Stimulated activated CD4-positive, alpha-beta T cell treated with anti-CD3 and anti-CD28 coated beads, Interleukin-1b, Interleukin-23, amount 100 ng/mL, for 1 hour (primary cell): ENCODE measurements around the gene GRIK1.

Experiments
- DNase-seq, 2 donors: peaks; one replicate each; pipeline ENCODE4 v3.0.0-alpha.2; 2020; ENCODE audit warnings: low read depth in 2 of 2

Gene GRIK1

DNA sequence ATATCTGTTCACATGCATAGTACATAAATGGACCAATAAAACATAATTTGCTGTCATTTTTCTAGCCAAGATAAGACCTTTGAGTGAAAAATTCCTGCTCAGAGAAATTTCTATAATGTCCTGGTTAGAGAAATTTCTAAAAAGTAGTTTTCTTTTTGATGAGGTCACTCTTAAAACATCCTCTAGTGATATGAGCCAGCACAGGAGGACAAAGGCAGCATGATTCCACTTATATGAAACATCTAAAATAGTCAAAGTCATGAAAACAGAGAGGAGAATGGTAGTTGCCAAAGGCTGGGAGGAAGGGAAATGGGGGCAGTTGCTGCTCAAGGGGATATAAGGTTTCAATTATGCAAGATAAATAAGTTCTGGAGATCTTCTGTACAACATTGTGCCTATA lies 401.7 kb downstream of the GRIK1 start:
- no peak for DNase-seq

DNA sequence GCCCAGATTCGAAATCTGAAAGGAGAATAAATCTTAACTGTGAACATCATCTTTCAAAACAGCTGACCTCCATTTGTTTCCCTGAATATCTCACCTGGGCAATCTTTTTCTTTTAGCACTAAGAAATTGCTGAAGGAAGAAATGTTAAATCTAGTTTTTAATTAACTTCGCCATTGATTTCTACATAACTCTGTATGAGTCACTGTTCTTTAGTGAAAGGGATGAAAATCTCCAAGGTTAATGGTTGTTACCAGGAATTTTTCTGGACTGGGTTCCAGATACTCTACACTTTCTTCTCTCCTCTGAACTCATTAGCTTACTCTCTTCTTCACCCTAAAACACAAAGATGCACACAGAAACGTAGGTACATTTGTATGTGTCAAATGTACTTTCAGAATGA lies 405.3 kb downstream of the GRIK1 start:
- DNase-seq: no peak

DNA sequence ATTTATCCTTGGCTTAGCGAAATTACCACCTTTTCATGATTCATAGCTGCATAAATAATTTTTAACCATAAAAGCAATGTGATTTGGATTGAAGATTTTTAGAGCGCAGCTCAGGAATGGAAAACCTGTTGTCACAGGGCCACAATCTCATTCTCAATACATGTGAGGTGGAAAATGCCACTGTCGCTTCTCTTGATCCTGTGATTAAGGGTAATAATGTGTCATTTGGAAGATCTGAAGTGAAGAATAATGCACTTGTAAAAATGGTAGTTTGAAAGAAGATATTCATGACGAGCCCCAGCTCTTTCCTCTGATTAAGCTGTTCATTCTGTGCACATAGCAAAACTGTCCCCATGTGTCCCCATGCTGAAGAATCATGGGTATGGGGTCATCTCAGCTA lies 410.7 kb downstream of the GRIK1 start:
- DNase-seq: no peak

DNA sequence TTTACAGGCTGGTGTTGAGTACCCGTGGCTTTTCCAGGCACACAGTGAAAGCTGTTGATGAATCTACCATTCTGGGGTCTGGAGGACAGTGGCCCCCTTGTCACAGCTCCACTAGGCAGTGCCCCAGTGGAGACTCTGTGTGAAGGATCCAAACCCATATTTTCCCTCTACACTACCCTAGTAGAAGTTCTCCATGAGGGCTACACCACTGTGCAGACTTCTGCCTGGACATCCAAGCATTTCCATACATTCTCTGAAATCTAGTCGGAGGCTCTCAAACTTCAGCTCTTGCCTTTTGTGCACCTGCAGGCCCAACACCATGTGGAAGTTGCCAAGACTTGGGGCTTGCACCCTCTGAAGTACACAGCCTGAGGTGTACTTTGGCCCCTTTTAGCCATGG lies 413.3 kb downstream of the GRIK1 start:
- DNase-seq: no peak

DNA sequence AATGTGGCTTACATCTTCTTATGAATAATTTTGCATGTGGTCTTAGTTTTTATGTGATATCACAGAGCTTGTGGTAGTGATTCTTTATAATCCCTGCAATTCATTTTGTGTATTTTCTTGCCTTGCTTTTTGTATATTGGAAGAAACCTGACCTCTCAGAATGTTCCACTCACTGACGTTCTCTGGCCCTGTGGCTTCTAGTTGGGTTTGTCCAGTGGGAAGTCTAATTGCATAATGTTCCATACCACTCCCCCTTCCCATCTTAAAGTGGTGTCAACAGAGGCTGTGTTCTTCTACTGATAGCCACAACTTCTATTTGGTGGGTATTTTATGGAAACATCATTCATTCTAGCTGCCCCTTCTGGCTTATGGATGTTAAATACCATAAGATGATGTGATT lies 415.7 kb downstream of the GRIK1 start:
- no peak for DNase-seq

DNA sequence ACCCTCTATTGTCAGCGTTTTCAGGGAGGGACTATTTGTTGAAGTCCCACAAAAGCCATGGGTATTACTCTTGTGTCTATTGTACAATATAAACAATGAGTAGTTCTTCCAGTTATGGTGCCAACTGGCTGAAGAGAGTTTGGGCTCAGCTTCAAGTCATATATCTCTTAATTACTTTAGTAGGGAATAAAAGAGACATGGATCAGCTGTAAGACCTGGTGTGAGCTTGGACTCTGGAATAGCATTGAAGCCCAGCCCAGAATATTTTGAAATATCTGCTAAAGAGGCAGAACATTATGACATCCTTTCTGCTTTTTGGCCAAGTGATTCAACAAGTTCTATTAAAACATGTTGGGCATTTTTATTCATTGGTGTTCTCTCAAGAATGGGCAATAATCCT lies 416.1 kb downstream of the GRIK1 start:
- DNase-seq: no peak

DNA sequence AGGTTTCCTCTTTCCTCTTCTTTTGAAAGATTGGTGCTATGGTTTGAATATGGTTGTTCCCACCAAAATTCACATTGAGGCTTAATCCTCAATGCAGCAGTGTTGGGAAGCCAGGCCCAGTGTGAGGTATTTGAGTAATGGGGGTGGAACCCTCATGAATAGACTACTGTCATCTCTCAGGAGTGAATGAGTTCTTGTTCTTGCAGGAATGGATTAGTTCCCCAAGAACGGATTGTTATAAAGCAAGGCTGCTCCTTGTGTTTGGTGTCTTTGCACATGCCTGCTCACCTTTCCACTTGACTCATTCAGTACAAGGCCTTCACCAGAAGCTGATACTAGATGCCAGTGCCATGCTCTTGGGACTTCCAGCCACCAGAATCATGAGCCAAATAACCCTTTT lies 417.9 kb downstream of the GRIK1 start:
- no peak for DNase-seq

DNA sequence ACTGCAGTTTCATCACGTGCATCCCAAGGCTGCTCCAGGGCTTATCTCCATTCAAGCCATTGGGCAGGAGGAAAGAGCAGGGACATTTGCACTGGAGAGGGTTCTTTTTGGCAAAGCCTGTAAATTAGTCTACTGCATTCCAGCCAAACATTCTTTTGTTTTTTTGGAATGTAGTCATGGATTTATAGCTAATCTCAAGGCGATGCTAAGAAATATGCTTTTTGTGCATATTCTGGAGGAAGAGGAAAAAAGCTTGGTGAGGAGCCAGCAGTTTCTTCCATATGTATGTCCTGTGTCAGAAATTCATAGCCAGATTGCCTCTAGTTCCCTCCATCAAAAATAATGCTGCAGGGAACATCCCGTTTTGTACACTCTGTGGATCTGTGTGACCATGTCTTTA lies 419.6 kb downstream of the GRIK1 start:
- DNase-seq: no peak

DNA sequence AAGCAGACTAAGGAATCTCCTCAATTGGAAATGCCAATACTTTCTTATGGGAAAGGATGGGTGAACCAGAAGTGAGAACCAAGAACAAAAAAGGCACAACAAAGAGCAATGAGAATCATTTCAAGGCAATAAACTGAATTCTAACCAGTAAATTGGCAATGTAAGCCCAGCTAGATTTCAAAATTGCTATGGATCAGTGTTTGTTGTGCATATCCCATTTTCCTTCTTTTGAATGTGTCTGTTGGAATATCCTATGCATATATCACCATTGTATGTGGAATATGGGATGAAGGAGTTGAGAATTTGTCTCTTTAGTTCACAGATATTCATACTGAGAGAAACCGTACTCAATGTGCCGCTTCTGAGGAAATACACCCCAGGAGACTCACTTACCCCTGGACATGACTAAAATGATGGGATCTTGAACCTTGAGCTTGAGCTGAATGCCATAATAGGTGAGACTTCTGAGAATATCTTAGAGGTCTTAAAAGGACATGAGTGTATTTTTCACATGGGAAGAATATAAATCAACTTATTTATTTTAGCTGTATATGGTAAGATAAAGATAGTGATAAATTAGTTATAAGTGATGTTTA lies 425.0 kb downstream of the GRIK1 start:
- DNase-seq: no peak

DNA sequence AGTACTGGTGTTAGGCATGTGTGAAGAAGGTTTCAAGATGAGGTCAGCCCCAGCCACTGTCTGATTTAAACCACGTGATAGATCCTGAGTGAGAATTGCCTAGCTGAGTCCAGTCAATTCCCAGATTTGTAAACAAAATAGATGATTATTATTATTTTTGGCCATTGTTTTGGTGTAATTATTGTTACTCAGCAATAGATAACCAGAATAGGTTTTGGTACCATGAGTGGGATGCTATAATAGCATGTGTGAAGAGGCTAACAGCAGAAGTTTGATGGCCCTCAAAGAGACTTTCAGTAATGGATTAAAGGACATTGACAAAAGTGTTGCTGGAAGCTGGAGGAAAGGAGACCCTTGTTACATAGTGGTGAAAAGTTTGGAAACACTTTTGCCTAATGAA lies 426.3 kb downstream of the GRIK1 start:
- DNase-seq: no peak

DNA sequence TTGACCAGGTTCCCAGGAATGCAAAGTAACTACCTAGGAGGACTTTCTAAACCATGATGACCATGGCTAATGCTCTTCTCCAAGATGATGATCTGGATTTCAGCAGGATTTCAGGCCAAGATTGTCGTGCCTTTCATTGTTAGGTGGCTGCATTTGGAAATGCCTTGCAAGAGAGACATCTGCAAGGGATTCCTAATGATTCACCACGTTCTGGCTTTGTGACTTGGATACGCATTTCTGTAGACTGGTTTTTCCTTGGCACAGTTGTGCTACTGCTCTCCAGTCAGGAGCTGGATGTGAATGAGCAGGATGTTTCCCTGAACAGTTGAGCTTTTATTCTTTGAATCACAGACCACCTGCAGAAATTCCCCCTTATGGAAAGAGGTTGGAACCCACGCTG lies 428.7 kb downstream of the GRIK1 start:
- no peak for DNase-seq

DNA sequence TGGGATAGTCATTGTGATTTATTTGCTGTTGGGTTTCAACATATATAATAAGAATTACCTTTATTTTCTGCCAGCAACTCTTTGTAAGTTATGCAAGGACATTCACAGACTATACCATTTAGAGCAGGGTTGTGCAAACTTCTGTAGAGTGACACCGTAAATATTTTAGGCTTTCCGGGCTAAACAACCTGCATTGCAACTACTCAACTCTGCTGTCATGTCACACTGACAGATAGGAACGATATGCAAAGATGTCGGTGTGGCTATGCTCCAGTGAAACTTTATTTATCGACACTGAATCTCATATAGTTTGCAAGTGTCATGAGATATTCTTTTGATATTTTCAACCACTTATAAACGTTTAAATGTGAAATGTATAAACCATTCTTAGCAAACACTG lies 430.7 kb downstream of the GRIK1 start:
- no peak for DNase-seq

DNA sequence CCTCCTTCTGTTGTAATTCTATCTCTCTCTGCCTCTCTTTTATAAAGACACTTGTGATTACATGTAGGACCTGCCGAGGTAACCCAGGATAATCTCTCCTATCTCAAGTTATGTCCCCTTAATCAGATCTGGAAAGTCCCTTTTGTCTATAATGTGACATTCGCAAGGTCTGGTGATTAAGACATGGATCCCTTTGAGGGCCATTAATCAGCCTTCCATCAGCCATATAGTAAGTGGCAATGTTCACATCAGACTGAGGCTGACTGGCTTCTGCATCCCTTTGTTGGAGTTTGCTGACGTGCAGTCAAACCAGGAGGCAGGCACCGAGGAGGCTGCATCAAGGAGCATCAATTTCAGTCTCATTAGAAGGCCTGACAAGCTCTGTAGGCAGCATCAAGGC lies 431.5 kb downstream of the GRIK1 start:
- no peak for DNase-seq

DNA sequence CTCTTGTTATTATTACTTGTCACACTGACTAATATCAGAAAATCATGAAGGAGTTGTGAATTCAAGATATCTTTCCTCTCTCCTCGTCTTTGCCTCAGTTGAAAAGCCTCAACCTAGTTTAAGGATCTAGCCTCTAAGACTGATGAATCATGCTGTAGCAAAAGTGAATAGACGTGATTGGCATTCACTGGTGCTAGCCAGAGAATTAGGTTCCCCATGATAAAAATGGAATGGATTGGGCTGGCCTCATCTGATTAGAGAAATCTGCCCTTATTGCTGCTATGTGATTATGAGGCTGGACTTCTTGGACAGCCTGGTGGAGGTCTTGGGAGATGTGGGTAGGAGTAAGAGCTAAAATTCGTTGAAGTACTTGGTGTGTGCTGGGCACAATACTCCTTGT lies 432.8 kb downstream of the GRIK1 start:
- no peak for DNase-seq

DNA sequence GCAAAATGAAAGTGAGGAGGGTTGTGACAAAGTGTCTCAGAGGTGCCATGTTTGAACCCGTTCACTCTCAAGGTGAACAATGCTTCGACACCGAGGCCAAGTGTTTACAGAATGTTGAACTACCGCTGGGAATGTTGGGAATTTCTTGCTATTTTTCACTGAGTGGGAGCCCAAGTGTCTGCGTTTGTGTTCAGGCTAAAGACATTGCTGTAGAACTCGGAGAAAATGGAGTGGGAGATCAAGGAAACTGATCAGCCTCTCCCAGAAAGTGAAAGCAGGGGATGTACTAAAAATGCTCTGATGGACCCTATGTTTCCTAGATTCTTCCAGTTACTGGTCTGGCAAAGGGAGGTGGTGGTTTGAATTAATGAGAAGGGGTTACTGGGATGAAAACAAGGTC lies 433.6 kb downstream of the GRIK1 start:
- no peak for DNase-seq

DNA sequence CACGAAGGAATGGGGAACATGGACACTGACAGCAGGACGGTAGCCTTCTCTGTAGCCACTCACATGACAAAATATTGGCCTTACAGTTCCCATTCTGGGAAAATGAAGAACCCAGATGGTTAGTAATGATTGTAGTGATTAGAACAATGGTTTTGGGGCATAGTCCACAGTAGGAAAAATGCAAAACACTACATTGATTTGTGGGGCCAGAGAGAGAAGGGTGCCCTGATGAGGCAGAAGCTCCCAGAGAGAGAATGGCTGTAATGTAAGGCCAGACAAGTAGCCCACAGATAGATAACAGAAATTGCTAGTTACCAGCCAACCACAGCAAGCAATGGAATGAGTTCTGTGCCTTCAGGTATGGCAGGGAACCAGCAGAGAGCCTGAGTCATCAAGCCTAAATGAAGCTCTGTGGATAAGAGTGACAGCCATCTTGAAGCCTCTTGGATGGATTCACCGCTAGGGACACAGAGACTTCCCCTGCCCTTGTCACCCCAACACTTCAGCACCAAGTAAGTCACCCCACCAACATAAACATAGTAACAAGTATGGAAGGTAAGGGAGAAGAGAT lies 435.0 kb downstream of the GRIK1 start:
- no peak for DNase-seq

DNA sequence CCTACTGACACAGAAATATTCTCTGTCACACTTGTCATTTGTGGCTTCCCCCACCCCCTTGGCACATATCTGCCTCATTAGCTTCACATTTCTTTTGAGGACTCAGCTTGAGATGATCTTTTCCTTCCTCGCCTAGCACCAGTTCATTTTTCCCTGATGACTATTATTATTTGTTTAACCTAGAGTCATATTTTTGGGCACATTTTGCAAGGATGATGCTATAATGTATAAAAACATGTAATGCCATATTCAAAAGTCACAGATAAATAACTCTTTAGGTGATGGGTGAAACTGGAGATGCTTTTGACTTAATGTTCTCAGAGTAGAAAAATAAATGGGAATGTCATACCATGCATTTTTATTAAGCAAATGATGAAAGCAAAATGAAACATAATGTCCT lies 438.3 kb downstream of the GRIK1 start:
- no peak for DNase-seq

DNA sequence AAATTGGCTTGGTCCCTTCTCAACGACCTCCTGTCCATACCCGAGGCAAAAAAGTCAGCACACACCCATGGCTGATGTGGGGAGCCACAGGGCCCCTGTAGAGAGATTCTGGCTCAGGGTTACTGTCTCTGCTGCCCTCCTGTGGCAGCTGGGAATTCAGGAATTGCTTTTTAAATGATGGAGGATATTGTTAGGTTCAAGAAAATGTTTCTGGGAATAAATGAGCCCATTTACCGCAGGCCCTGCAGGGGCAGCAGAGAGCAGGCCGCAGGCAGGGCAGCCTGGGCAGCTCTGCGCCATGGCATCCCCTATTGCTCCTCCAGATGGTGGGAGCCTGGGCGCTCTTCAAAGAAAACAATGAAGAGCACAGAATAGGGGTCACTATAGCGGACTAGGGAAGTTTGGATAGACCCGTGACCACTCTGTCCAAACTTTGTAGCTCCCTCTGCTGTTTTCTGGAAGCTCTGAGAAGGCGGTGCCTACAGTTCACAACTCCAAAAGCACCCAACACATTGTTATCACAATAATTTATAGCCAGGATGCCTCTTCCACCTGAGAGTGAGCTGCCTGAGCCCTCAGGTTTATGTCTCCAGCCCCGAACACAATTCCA lies 440.0 kb downstream of the GRIK1 start:
- no peak for DNase-seq

DNA sequence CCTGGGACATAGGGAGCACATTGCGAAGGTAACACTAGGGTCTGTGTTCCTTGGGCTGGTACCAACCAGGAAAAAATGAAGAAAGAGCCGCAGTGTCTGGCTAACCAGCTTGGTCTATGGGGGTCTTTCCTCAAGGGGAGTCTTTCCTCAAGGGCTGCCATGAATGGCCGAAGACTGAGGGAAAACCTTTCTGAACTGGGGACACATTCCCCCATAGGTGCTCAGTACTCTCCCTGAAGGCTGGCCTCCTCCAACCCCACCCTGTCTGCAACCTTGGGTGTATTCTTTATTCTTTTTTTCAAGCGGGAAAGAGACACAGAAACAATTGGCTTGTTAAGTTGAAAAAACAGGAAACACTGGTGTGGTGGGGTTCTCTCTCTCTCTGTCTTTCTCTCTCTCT lies 440.6 kb downstream of the GRIK1 start:
- DNase-seq: no peak

DNA sequence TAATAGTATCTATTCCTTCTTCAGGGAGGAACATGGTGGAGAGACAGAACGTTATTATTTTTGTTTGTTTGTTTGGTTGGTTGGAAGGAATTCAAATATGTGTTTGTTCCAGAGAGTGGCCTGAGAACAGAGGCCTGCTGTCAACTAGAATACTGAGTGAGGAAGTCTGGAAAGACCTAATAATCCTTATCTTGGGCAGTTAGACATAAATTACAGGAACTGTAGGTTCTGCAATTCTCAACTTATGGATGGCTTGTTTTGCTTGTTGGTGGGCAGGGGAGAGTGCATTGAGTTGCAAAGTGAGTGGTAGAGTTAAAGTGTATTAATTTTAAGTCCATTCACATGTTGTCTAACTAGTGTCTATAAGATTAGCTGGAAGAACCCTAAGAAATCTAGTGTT lies 443.5 kb downstream of the GRIK1 start:
- DNase-seq: no peak

DNA sequence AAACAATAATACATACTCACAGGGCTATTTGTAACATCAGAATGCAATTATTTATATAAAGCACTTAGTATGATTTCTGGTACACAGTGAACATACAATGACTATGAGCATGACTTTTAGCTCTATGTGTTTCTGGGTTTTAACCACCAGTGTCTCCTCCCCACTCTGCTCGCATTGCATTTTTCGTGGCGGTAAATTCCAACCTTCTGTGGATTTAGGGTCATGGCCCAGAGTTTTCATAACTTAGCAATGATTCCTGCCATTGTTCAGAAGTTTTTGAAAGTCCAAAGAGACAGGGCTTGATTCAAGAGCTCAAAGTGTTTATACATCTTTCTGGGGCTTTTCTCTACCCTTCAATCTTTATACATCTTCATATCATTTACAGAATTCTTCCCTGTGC lies 449.8 kb downstream of the GRIK1 start:
- DNase-seq: no peak

DNA sequence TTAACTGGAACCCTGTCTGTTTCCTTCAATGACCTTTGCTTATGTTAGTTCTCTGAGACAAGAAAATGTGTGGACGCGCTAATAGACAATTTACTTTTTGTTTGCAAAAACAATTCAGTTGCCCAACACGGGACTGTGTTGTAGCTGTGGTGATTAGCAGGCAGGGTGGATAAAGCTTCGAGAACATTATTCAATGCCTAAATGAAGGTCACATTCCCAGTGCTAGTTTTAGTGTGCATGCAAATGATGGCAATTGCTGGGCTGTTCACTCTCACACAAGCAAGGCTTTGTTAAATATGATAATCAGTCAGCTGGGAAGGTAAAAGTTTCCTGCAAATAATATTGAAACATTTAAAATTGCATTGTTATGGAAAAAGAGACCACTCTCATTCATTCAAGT lies 452.6 kb downstream of the GRIK1 start:
- DNase-seq: no peak
